NOMO-1 (cell line): Measurements from ENCODE around the gene GMPPA.

Experiments used
- DNase-seq, 2 experiments: peaks; one replicate each; lab custom pipeline; 2025; ENCODE audit not compliant: unreplicated experiment in 2 of 2; lab: John Stamatoyannopoulos, UW

Gene GMPPA

GRCh38 chr2:219537657-219538488, 39.2 kb downstream of the GMPPA start:
- DNase-seq: no peak

GRCh38 chr2:219538504-219538951, 39.8 kb downstream of the GMPPA start:
- DNase-seq: no peak

- DNase-seq: no peak
These were observed 40.5 kb downstream of the GMPPA start for GRCh38 chr2:219538956-219539788.

- DNase-seq: no peak
These were observed 41.4 kb downstream of the GMPPA start for GRCh38 chr2:219539926-219540678.

GRCh38 chr2:219540784-219541504, 42.3 kb downstream of the GMPPA start:
- no peak for DNase-seq

DNA sequence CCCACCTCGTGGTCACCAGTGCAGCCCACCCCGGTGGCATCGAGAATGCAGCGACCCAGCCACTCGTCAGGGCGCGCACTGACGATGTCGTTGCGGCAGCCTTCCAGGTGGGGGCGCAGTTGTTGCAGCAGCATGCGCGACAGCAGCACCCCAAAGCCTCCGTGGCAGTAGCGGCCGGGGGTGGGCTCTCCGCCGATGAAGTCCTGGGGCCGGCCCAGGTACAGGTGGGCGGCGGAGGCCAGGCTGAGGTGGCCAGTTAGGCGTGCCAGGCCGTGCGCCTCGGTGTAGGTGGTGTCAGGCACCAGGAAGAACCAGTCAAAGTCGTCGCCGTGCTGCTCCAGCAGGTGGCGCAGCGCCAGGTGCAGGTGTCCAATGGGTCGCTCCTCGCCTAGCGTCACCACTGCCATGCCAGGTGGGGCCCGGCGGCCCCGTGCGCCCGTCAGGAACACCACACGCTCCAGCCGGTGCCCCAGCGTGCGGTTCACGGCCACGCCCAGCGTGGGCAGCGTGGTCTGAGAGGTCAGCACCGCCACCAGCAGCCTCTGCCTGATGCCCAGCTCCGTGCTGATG, 43.0 kb downstream of the GMPPA start:
- peak; percentile 58 to 71 for DNase-seq

- DNase-seq: peak in 1 of 2 experiments; percentile 56
These were observed 44.4 kb downstream of the GMPPA start for GRCh38 chr2:219542931-219543595.

- DNase-seq: peak; percentile 91 to 93
These were observed 45.1 kb downstream of the GMPPA start, which contains the start of the genes CHPF and TMEM198 for GRCh38 chr2:219543596-219544358. Gene CHPF (minus strand): TSS chr2:219543809. CDS start chr2:219543538, 271 bp downstream. Gene TMEM198 (plus strand): TSS chr2:219544028. CDS start chr2:219544728, 700 bp downstream.

DNA sequence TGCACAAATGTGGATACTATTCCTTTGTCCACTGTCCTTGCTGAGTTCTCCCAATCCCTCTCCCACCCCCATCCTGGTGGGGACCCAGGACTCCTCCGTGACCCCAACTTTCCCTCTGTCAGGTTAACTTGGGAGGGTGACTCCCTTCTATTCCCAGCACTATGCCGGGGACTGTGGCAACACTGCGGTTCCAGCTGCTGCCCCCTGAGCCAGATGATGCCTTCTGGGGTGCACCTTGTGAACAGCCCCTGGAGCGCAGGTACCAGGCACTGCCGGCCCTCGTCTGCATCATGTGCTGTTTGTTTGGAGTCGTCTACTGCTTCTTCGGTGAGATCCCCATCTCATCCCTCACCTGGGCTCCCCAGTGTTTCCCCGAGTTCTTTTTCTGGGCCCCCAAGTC, 45.9 kb downstream of the GMPPA start:
- DNase-seq: no peak

- DNase-seq: no peak
These were observed 46.7 kb downstream of the GMPPA start for GRCh38 chr2:219545295-219545942.

- DNase-seq: no peak
These were observed 47.3 kb downstream of the GMPPA start for GRCh38 chr2:219545943-219546352.

GRCh38 chr2:219547621-219548020, 48.9 kb downstream of the GMPPA start:
- no peak for DNase-seq

DNA sequence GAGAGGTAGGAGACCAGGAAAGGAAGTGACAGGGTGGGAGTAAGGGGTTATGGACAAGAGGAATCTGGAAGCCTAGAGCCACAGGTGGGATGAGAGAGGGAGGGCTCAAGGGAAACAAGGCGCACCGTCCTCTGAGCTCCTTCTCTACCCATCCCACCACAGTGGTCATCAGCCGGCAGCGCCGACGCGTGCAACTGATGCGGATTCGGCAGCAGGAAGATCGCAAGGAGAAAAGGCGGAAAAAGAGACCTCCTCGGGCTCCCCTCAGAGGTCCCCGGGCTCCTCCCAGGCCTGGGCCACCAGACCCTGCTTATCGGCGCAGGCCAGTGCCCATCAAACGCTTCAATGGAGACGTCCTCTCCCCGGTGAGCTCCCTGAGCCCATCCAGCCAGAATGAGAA, 50.3 kb downstream of the GMPPA start:
- no peak for DNase-seq

- DNase-seq: no peak
These were observed 50.9 kb downstream of the GMPPA start for GRCh38 chr2:219549619-219550018.

- DNase-seq: no peak
These were observed 53.0 kb downstream of the GMPPA start for GRCh38 chr2:219551441-219552381.

DNA sequence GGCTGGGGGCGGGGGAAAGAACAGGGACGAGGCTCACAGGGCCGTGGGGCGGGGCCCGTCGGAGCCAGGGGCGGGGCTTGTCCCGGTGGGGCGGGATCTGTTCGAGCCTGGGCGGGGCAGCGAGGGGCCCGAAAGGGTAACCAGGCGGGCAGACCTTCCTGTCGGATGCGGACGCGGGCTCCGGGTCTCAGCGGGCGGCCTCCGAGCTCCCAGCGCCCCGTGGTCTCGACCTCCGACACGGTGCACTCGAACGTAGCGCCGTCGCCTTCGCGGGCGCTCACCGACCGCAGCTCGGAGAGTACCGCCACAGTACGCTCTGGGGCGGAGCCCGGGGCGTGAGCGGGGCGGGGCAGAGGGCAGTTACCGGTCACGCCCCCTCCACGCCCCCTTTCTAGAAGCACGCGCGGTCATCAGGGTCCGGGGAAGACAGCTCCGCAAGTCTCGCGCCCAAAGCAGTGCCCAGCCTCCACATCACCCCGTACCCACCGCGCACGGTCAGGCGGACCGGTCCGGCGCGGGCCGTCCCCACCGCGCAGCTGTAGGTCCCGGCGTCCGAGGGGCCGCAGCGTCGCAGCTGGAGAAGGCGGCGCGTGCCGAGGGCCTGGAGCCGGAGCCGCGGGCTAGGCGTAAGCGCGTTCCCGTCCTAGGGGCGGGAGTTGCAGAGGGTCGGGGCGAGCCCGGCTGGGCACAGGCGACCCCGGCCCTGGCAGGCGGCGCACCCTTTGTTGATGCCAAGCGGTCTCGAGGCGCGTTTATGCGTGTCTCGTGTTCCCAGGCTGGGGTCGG, 53.9 kb downstream of the GMPPA start:
- DNase-seq: peak; percentile 61 to 69
